Measurements from ENCODE around the gene C6orf132. TPM values are rescaled to one million over a fixed set of nuclear protein-coding genes. Genes with fewer than 3 reads are reported as not detected.

Gene C6orf132
- total and polyA plus RNA-seq, 2 experiments from 2014 or later, result 22.2 to 40.9 TPM

DNA sequence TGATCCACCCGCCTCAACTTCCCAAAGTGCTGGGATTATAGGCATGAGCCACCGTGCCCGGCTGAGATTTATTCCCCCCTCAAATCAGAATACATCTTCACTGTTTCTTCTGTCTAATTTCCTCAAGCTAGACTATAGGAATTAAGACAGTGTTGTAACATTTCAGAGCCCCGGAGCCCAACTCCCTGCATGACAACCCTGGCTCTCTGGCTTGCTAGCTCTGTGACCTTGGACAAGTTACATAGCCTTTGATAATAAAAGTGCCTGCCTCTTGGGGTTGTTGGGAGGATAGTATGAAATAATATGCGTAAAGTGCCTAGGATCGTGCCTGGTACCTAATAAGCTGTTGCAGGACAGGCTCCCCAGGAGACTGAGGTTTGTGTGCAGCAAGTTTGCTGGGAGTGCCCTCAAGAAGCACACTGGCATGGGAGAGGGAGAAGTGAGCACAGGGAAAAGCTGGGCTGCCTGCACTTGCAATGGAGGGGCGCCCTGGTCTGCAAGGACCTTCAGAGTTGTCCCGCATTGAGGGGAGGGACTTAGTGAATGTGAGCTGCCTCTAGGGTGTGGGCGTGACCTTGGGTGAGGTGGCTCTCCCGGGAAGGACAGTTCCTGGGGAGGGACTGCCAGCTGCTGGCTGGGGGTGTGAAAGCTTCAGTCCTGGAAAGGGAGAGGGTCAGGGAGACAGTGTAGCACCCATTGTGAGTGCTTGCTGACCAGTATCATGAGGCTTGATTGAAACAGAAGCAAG lies 48.7 kb downstream of the C6orf132 start:
- Mint-ChIP-seq H3K36me3 (ENCODE audit: low read depth) (no peaks in the 10 kb centered on the region; the same call in 2 of the 3 replicates), H3K4me3 (no peak overlapping the region; the same call in 2 of the 3 replicates), H3K27me3 (ENCODE audit: insufficient read depth, low read depth, poor library complexity) (peaks cover 58% of the 10 kb centered on the region), H3K9me3 (no peaks in the 10 kb centered on the region), H3K27ac (peak overlapping the region; percentile 33; the same call in 1 of the 2 replicates), H3K4me1 (peaks cover 19% of the 10 kb centered on the region)
- Histone ChIP-seq H3K27ac (ENCODE audit: low read depth) (no peak overlapping the region), H4K20me1 (replicated peaks; ENCODE audit: insufficient read depth) (0 out of 2 replicates have a peak, but pooled peaks cover 5% of the 10 kb centered on the region), H3K4me2 (peak overlapping the region; percentile 55), H2AFZ (no peak overlapping the region), H3K79me2 (replicated peaks; ENCODE audit: insufficient read depth) (no peaks in the 10 kb centered on the region), H3K9me2 (ENCODE audit: insufficient read depth) (no peaks in the 10 kb centered on the region), H3K36me3 (ENCODE audit: insufficient read depth) (no peaks in the 10 kb centered on the region), H3F3A (replicated peaks; ENCODE audit: low read depth) (no peaks in the 10 kb centered on the region; the same call in 1 of the 2 replicates), H3K4me1 (ENCODE audit: insufficient read depth) (peaks cover 11% of the 10 kb centered on the region), H3K27me3 (ENCODE audit: insufficient read depth) (peaks cover 82% of the 10 kb centered on the region), H3K4me3 (no peak overlapping the region)
- peak; percentile 76 for ATAC-seq
- DNase-seq (ENCODE audit: low spot score), result peak; percentile 77
- TF ChIP-seq, protein P1, sequence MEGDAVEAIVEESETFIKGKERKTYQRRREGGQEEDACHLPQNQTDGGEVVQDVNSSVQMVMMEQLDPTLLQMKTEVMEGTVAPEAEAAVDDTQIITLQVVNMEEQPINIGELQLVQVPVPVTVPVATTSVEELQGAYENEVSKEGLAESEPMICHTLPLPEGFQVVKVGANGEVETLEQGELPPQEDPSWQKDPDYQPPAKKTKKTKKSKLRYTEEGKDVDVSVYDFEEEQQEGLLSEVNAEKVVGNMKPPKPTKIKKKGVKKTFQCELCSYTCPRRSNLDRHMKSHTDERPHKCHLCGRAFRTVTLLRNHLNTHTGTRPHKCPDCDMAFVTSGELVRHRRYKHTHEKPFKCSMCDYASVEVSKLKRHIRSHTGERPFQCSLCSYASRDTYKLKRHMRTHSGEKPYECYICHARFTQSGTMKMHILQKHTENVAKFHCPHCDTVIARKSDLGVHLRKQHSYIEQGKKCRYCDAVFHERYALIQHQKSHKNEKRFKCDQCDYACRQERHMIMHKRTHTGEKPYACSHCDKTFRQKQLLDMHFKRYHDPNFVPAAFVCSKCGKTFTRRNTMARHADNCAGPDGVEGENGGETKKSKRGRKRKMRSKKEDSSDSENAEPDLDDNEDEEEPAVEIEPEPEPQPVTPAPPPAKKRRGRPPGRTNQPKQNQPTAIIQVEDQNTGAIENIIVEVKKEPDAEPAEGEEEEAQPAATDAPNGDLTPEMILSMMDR (conservative IDR thresholded peaks at IDR 0.05; ENCODE audit: low read depth in 2 of 2), result peak in 1 of 2 experiments; percentile 36; a peak in 2 of 4 replicates
- no peak for TF ChIP-seq NANOG (IDR thresholded peaks at IDR 0.05; ENCODE audit: borderline replicate concordance)

DNA sequence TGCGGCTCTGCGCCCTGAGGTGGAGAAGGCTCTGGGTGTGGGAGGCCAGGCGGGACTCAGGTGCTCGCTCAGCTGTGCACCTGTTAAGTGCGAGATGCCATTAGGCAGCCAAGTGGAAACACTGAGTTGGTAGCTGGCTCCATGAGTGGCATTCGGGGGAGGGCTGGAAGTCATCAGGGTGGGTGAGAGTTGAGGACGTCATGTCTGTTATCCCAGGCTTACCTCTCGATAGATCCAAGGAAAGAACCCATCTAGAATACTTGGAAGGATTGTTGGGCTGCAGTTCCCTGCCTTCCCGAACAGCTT lies 50.7 kb downstream of the C6orf132 start:
- Histone ChIP-seq H3K4me3 (no peak overlapping the region), H3K79me2 (replicated peaks; ENCODE audit: insufficient read depth) (no peaks in the 10 kb centered on the region), H3K27me3 (ENCODE audit: insufficient read depth) (peaks cover 61% of the 10 kb centered on the region), H3F3A (replicated peaks; ENCODE audit: low read depth) (no peaks in the 10 kb centered on the region; the same call in 1 of the 2 replicates), H3K4me2 (no peak overlapping the region), H2AFZ (no peak overlapping the region), H3K9me2 (ENCODE audit: insufficient read depth) (no peaks in the 10 kb centered on the region), H4K20me1 (replicated peaks; ENCODE audit: insufficient read depth) (no peaks in the 10 kb centered on the region), H3K27ac (ENCODE audit: low read depth) (no peak overlapping the region), H3K36me3 (ENCODE audit: insufficient read depth) (no peaks in the 10 kb centered on the region), H3K4me1 (ENCODE audit: insufficient read depth) (peaks cover 19% of the 10 kb centered on the region)
- Mint-ChIP-seq H3K27me3 (ENCODE audit: insufficient read depth, low read depth, poor library complexity) (peaks cover 49% of the 10 kb centered on the region), H3K4me3 (no peak overlapping the region), H3K9me3 (no peaks in the 10 kb centered on the region), H3K27ac (no peak overlapping the region), H3K36me3 (ENCODE audit: low read depth) (no peaks in the 10 kb centered on the region; the same call in 2 of the 3 replicates), H3K4me1 (peaks cover 29% of the 10 kb centered on the region)
- no peak for ATAC-seq
- DNase-seq (ENCODE audit: low spot score), result no peak
- TF ChIP-seq EZH2phosphoT487 (IDR thresholded peaks at IDR 0.05; ENCODE audit: unreplicated experiment) (no peak), CREB1 (CRISPR knock-in tag; IDR thresholded peaks at IDR 0.05; ENCODE audit: low read depth) (no peak), EZH2 (IDR thresholded peaks at IDR 0.05; ENCODE audit: low read depth, unreplicated experiment) (no peak), ZNF114 (CRISPR knock-in tag; IDR thresholded peaks at IDR 0.05) (no peak)
- TF ChIP-seq, protein P2, sequence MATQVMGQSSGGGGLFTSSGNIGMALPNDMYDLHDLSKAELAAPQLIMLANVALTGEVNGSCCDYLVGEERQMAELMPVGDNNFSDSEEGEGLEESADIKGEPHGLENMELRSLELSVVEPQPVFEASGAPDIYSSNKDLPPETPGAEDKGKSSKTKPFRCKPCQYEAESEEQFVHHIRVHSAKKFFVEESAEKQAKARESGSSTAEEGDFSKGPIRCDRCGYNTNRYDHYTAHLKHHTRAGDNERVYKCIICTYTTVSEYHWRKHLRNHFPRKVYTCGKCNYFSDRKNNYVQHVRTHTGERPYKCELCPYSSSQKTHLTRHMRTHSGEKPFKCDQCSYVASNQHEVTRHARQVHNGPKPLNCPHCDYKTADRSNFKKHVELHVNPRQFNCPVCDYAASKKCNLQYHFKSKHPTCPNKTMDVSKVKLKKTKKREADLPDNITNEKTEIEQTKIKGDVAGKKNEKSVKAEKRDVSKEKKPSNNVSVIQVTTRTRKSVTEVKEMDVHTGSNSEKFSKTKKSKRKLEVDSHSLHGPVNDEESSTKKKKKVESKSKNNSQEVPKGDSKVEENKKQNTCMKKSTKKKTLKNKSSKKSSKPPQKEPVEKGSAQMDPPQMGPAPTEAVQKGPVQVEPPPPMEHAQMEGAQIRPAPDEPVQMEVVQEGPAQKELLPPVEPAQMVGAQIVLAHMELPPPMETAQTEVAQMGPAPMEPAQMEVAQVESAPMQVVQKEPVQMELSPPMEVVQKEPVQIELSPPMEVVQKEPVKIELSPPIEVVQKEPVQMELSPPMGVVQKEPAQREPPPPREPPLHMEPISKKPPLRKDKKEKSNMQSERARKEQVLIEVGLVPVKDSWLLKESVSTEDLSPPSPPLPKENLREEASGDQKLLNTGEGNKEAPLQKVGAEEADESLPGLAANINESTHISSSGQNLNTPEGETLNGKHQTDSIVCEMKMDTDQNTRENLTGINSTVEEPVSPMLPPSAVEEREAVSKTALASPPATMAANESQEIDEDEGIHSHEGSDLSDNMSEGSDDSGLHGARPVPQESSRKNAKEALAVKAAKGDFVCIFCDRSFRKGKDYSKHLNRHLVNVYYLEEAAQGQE (IDR thresholded peaks at IDR 0.05; ENCODE audit: unreplicated experiment), result no peak
- TF ChIP-seq, protein P3, sequence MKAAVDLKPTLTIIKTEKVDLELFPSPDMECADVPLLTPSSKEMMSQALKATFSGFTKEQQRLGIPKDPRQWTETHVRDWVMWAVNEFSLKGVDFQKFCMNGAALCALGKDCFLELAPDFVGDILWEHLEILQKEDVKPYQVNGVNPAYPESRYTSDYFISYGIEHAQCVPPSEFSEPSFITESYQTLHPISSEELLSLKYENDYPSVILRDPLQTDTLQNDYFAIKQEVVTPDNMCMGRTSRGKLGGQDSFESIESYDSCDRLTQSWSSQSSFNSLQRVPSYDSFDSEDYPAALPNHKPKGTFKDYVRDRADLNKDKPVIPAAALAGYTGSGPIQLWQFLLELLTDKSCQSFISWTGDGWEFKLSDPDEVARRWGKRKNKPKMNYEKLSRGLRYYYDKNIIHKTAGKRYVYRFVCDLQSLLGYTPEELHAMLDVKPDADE (IDR thresholded peaks at IDR 0.05), result no peak
